ENCODE measurements around the gene SORBS1.

DNA sequence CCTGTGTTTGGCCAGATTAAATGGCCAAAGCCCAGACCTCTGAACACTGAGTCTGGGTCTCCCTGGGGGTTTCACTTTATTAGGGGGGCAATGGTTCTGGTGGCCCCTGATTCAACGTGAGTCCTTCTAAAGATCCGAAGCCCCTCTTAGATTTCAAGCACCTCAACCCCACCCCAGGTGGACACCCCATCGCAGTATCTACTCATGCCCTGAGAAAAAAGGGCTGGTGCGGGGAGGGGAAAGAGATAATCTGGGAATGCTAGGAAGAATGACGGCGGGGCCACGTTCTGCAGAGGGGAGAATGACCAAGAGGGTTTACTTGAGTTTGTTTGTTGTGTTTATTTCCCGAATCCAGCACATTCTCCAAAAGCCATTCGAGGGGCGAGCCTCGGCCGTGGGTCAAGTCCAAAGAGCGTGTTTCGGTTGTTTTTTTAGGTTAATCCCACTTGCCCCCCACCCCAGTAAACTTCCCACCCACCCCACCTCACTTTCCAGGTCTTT is 271.2 kb downstream of the SORBS1 start:
- TF ChIP-seq, protein P1, sequence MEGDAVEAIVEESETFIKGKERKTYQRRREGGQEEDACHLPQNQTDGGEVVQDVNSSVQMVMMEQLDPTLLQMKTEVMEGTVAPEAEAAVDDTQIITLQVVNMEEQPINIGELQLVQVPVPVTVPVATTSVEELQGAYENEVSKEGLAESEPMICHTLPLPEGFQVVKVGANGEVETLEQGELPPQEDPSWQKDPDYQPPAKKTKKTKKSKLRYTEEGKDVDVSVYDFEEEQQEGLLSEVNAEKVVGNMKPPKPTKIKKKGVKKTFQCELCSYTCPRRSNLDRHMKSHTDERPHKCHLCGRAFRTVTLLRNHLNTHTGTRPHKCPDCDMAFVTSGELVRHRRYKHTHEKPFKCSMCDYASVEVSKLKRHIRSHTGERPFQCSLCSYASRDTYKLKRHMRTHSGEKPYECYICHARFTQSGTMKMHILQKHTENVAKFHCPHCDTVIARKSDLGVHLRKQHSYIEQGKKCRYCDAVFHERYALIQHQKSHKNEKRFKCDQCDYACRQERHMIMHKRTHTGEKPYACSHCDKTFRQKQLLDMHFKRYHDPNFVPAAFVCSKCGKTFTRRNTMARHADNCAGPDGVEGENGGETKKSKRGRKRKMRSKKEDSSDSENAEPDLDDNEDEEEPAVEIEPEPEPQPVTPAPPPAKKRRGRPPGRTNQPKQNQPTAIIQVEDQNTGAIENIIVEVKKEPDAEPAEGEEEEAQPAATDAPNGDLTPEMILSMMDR (IDR thresholded peaks at IDR 0.05; ENCODE audit: low read length), result no peak
- TF ChIP-seq EZH2phosphoT487 (IDR thresholded peaks at IDR 0.05; ENCODE audit: low read length) (no peak), EZH2 (optimal IDR thresholded peaks at IDR 0.05; ENCODE audit: low read depth, low read length) (no peak)
